Activated CD8-positive, alpha-beta T cell treated with anti-CD3 and anti-CD28 coated beads for 36 hours (primary cell): Measurements from ENCODE around the gene DTNA. TPM values are rescaled to one million over a fixed set of nuclear protein-coding genes. Genes with fewer than 3 reads are reported as not detected.

Source experiments
- ATAC-seq: fragments of 200-7000 bp; cut with Tn5 transposase; one replicate; pipeline ENCODE4 v1.10.0; 2021; ENCODE audit warnings: mild to moderate bottlenecking, moderate library complexity
- CTCF ChIA-PET: fragments of 350-600 bp; sonication (Branson Sonifier 250); formaldehyde crosslinking; loops from one replicate; lab custom pipeline; 2021; ENCODE audit warnings: antibody characterized with exemption; lab: Charles Lee
- POLR2A ChIA-PET: fragments of 350-600 bp; sonication (Branson Sonifier 250); formaldehyde crosslinking; loops from one replicate; lab custom pipeline; 2021; ENCODE audit warnings: antibody characterized with exemption; lab: Charles Lee
- DNase-seq: peaks from one replicate; pipeline ENCODE4 v3.0.0-alpha.2; 2020
- H3K27ac Mint-ChIP-seq: one replicate; pipeline ENCODE4 v1.8.0; 2021; ENCODE audit warnings: mild to moderate bottlenecking, mixed read lengths
- H3K27me3 Mint-ChIP-seq: one replicate; pipeline ENCODE4 v1.8.0; 2021; ENCODE audit warnings: mixed read lengths
- H3K36me3 Mint-ChIP-seq: one replicate; pipeline ENCODE4 v1.8.0; 2021; ENCODE audit warnings: low read depth, mixed read lengths
- H3K4me1 Mint-ChIP-seq: one replicate; pipeline ENCODE4 v1.8.0; 2021; ENCODE audit warnings: low read depth, mixed read lengths
- H3K4me3 Mint-ChIP-seq: one replicate; pipeline ENCODE4 v1.8.0; 2021; ENCODE audit warnings: mild to moderate bottlenecking, moderate library complexity, mixed read lengths
- H3K9me3 Mint-ChIP-seq: one replicate; pipeline ENCODE4 v1.8.0; 2021; ENCODE audit warnings: mixed read lengths
- intact Hi-C: fragments of 100-400 bp; cut with micrococcal nuclease; formaldehyde crosslinking; loops from one replicate; pipeline ENCODE4 v1.10.0; 2022
- total RNA-seq, 2 experiments: library from RNA; stranded (reverse); gene quantifications; one replicate each; pipeline ENCODE4 v1.2.3, GENCODE V29; 2021
- TF ChIP-seq, protein P1 (sequence below): fragments of 200-600 bp; IDR thresholded peaks from one replicate; pipeline ENCODE4 v1.8.0; 2022; ENCODE audit warnings: antibody characterized with exemption, mild to moderate bottlenecking

DTNA gene
- total RNA-seq, 2 experiments from 2014 or later: 0.40 to 0.41 TPM

DNA sequence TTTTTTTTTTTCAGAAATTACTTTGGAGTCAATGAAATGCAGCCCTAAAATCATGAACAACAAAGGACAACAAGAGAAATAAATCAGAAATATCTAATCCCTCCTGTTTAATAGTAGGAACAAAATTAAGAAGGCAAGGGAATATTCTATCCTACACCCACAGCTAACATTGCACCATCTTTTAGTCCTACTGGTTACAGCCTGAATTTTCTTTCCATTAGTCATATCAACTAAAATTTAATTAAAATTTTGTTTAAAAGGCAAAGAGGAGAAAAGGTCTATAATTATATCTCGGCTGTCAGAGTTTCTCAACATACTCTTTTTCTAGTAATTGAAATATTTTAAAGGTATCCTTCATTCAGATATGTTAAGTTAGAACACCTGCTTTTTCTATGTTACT, 61.9 kb downstream of the DTNA start:
- intact Hi-C loops: no loop called here
- Mint-ChIP-seq H3K9me3 (no peaks in the 10 kb centered on the region), H3K36me3 (no peaks in the 10 kb centered on the region), H3K27me3 (peaks cover 12% of the 10 kb centered on the region), H3K27ac (no peak overlapping the region), H3K4me1 (no peaks in the 10 kb centered on the region), H3K4me3 (no peak overlapping the region)
- CTCF ChIA-PET: interaction anchor here (1.5 kb wide), 1 partner anchor 11 kb away, joined by 3 read pairs; no protein-coding TSS in a partner anchor
- ATAC-seq (no peak), DNase-seq (no peak)
- TF ChIP-seq, protein P1, sequence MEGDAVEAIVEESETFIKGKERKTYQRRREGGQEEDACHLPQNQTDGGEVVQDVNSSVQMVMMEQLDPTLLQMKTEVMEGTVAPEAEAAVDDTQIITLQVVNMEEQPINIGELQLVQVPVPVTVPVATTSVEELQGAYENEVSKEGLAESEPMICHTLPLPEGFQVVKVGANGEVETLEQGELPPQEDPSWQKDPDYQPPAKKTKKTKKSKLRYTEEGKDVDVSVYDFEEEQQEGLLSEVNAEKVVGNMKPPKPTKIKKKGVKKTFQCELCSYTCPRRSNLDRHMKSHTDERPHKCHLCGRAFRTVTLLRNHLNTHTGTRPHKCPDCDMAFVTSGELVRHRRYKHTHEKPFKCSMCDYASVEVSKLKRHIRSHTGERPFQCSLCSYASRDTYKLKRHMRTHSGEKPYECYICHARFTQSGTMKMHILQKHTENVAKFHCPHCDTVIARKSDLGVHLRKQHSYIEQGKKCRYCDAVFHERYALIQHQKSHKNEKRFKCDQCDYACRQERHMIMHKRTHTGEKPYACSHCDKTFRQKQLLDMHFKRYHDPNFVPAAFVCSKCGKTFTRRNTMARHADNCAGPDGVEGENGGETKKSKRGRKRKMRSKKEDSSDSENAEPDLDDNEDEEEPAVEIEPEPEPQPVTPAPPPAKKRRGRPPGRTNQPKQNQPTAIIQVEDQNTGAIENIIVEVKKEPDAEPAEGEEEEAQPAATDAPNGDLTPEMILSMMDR: no peak
- POLR2A ChIA-PET: no interaction called here

- DNase-seq (no peak), ATAC-seq (no peak)
- Mint-ChIP-seq H3K4me3 (no peak overlapping the region), H3K27me3 (peaks cover 11% of the 10 kb centered on the region), H3K4me1 (no peaks in the 10 kb centered on the region), H3K9me3 (no peaks in the 10 kb centered on the region), H3K36me3 (no peaks in the 10 kb centered on the region), H3K27ac (no peak overlapping the region)
- CTCF ChIA-PET: interaction anchor here (1.5 kb wide), 1 partner anchor 12 kb away, joined by 3 read pairs; no protein-coding TSS in a partner anchor
- TF ChIP-seq, protein P1: no peak
- intact Hi-C loops: no loop called here
- POLR2A ChIA-PET: no interaction called here
Observed at GRCh38 chr18:34772887-34773286, 62.8 kb downstream of the DTNA start.

- DNase-seq (no peak), ATAC-seq (no peak)
- H3K27ac Mint-ChIP-seq: no peak overlapping the region
- intact Hi-C loops: no loop called here
- H3K36me3 Mint-ChIP-seq: no peaks in the 10 kb centered on the region
- no peak overlapping the region for H3K4me3 Mint-ChIP-seq
- H3K27me3 Mint-ChIP-seq: peaks cover 11% of the 10 kb centered on the region
- H3K4me1 Mint-ChIP-seq: no peaks in the 10 kb centered on the region
- TF ChIP-seq, protein P1: no peak
- H3K9me3 Mint-ChIP-seq: no peaks in the 10 kb centered on the region
- CTCF ChIA-PET: interaction anchor here (0.8 kb wide), 1 partner anchor 112 kb away, joined by 4 read pairs; no protein-coding TSS in a partner anchor
- POLR2A ChIA-PET: no interaction called here
Observed at GRCh38 chr18:34773378-34773777, 63.3 kb downstream of the DTNA start.

GRCh38 chr18:34773961-34774766, 64.1 kb downstream of the DTNA start:
- H3K36me3 Mint-ChIP-seq: no peaks in the 10 kb centered on the region
- peaks cover 11% of the 10 kb centered on the region for H3K27me3 Mint-ChIP-seq
- H3K27ac Mint-ChIP-seq: no peak overlapping the region
- DNase-seq (no peak), ATAC-seq (no peak)
- no peak overlapping the region for H3K4me3 Mint-ChIP-seq
- no peaks in the 10 kb centered on the region for H3K9me3 Mint-ChIP-seq
- intact Hi-C loops: no loop called here
- POLR2A ChIA-PET: no interaction called here
- no peaks in the 10 kb centered on the region for H3K4me1 Mint-ChIP-seq
- CTCF ChIA-PET: interaction anchor here (0.7 to 0.8 kb wide), 2 partner anchors 9 to 113 kb away, joined by 3 to 4 read pairs; no protein-coding TSS in a partner anchor
- TF ChIP-seq, protein P1: no peak

DNA sequence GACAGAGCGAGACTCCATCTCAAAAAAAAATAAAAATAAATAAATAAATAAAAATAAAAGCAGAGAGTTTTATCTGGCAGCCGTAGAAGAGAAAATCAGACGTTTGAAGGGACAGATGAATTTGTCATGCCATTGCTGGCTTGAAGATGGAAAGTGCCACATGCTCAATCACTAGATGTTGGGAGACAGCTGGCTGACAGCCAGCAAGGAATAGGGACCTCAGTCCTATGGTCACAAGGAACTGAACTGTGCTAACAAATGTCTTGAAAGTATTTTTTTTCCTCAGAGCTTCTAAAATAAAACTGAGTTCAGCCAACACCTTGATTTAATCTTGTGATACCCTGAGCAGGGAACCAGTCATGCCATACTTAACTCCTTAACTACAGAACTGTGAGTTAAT, 65.4 kb downstream of the DTNA start:
- no peak overlapping the region for H3K4me3 Mint-ChIP-seq
- H3K27me3 Mint-ChIP-seq: peaks cover 11% of the 10 kb centered on the region
- POLR2A ChIA-PET: no interaction called here

More for the DNA sequence above, 65.4 kb downstream of the DTNA start:
- ATAC-seq: no peak
- intact Hi-C loops: no loop called here
- Mint-ChIP-seq H3K4me1 (no peaks in the 10 kb centered on the region), H3K36me3 (no peaks in the 10 kb centered on the region), H3K27ac (no peak overlapping the region), H3K9me3 (no peaks in the 10 kb centered on the region)
- DNase-seq: no peak
- TF ChIP-seq, protein P1: no peak
- CTCF ChIA-PET: no interaction called here
